K562 (cell line): ENCODE measurements around the gene KCND3. TPM values are rescaled to one million over a fixed set of nuclear protein-coding genes. Genes with fewer than 3 reads are reported as not detected.

ENCODE experiments used
- ATAC-seq: fragments of 200-7000 bp; cut with Tn5 transposase; 3 replicates; pipeline ENCODE4 v1.9.1; 2020; ENCODE audit warnings: moderate library complexity
- BruUV-seq: library from RNA; stranded (reverse); fragments of 400-500 nt; replicated peaks from 2 replicates; lab custom pipeline; 2021; lab: Mats Ljungman, UMichigan
- CTCF ChIA-PET: fragments of 300-600 bp; formaldehyde crosslinking; extraction: SDS; loops from one replicate; lab custom pipeline; 2021; ENCODE audit warnings: low intra/inter-chr PET ratio; lab: Yijun Ruan, JAX
- POLR2A ChIA-PET: fragments of 300-600, 350-650 bp; sonication (Branson Sonifier 250); formaldehyde crosslinking; extraction: SDS; loops from one replicate; lab custom pipeline; 2021; ENCODE audit warnings: antibody characterized with exemption, inconsistent platforms; lab: Yijun Ruan, JAX
- DNase-seq, 4 experiments: peaks; one replicate each; pipeline versions ENCODE4 v3.0.0 to v3.0.0-alpha.2; 2011 to 2018; ENCODE audit warnings: low spot score in 3 of 4, mixed read lengths in 3 of 4; ENCODE audit errors: extremely low read depth in 1 of 4
- FAIRE-seq: peaks from 2 replicates; lab custom pipeline; 2011; peaks lifted over from hg19 to GRCh38; lab: Jason Lieb, UNC
- H2AFZ ChIP-seq: 2 replicates; pipeline ENCODE4 v1.6.0; 2011; ENCODE audit warnings: low read depth, low read length, control low read depth, inconsistent platforms
- H3K27ac ChIP-seq: fragments of 200-600 bp; 3 replicates; pipeline ENCODE4 v1.8.0; 2011; ENCODE audit warnings: low read depth, mild to moderate bottlenecking, control low read depth, inconsistent platforms, low read length, moderate library complexity, mixed read lengths; ENCODE audit errors: extremely low read depth
- H3K27me3 ChIP-seq, 2 experiments: fragments of 300-600 bp in 1 of 2; 2 replicates in 1 of 2; 3 replicates in 1 of 2; pipeline versions ENCODE4 v1.6.0 to v1.8.0; 2011; ENCODE audit warnings: inconsistent platforms in 2 of 2, low read length in 2 of 2, mild to moderate bottlenecking in 1 of 2, mixed read lengths in 1 of 2, moderate library complexity in 1 of 2; ENCODE audit not compliant: control insufficient read depth in 2 of 2, insufficient read depth in 2 of 2
- H3K36me3 ChIP-seq: fragments of 300-600 bp; 3 replicates; pipeline ENCODE4 v1.8.0; 2011; ENCODE audit warnings: mild to moderate bottlenecking, low read length, inconsistent platforms; ENCODE audit not compliant: control insufficient read depth, insufficient read depth
- H3K4me1 ChIP-seq, 2 experiments: fragments of 200-600 bp in 1 of 2; replicated peaks in 1 of 2; 2 replicates in 1 of 2; 3 replicates in 1 of 2; pipeline versions ENCODE4 v1.5.1 to v1.8.0; 2011; ENCODE audit warnings: inconsistent platforms in 2 of 2, low read length in 2 of 2, mild to moderate bottlenecking in 1 of 2, mixed read lengths in 1 of 2, moderate library complexity in 1 of 2; ENCODE audit not compliant: control insufficient read depth in 2 of 2, insufficient read depth in 2 of 2
- H3K4me2 ChIP-seq: 2 replicates; pipeline ENCODE4 v1.6.1; 2011; ENCODE audit warnings: low read length, control low read depth, inconsistent platforms, mixed read lengths; ENCODE audit not compliant: insufficient read depth
- H3K4me3 ChIP-seq: fragments of 200-600 bp; sonication (generic), shearing (Covaris generic); 2 replicates; pipeline ENCODE4 v1.5.1; 2016; ENCODE audit warnings: control low read depth, inconsistent platforms
- H3K79me2 ChIP-seq: fragments of 200-600 bp; 3 replicates; pipeline ENCODE4 v1.8.0; 2011; ENCODE audit warnings: low read length, inconsistent platforms; ENCODE audit not compliant: control insufficient read depth, insufficient read depth
- H3K9ac ChIP-seq, 2 experiments: 2 replicates each; pipeline versions ENCODE4 v1.6.0 to v1.6.1; 2011; ENCODE audit warnings: low read depth in 2 of 2, low read length in 2 of 2, control low read depth in 1 of 2, inconsistent platforms in 1 of 2, mild to moderate bottlenecking in 1 of 2, mixed read lengths in 1 of 2; ENCODE audit not compliant: insufficient read depth in 1 of 2
- H3K9me1 ChIP-seq: one replicate; pipeline ENCODE4 v1.6.0; 2011; ENCODE audit warnings: inconsistent platforms, mild to moderate bottlenecking, low read length, moderate library complexity; ENCODE audit not compliant: control insufficient read depth, insufficient read depth
- H3K9me3 ChIP-seq: replicated peaks from 2 replicates; pipeline ENCODE4 v1.5.1; 2011; ENCODE audit warnings: low read depth, low read length, inconsistent platforms; ENCODE audit not compliant: control insufficient read depth, insufficient read depth
- H4K20me1 ChIP-seq: replicated peaks from 2 replicates; pipeline ENCODE4 v1.6.1; 2011; ENCODE audit warnings: low read length, inconsistent platforms, mixed read lengths; ENCODE audit not compliant: control insufficient read depth, insufficient read depth
- FOSL1 ChIP-seq: fragments of 200-800 bp; sonication (Bioruptor generic); conservative IDR thresholded peaks from 2 replicates; pipeline ENCODE4 v1.6.1; 2016; ENCODE audit warnings: missing genetic modification characterization, missing compliant biosample characterization
- KAT7 ChIP-seq: sonication (generic); formaldehyde crosslinking; IDR thresholded peaks from 2 replicates; pipeline ENCODE4 v1.8.0; 2022; ENCODE audit warnings: missing genetic modification reagents, mild to moderate bottlenecking, borderline replicate concordance
- RBM22 ChIP-seq: fragments of 200-400 bp; formaldehyde crosslinking; IDR thresholded peaks from 2 replicates; pipeline ENCODE4 v1.6.1; 2018; ENCODE audit warnings: low read length, low read depth; ENCODE audit not compliant: poor library complexity, severe bottlenecking
- ZNF311 ChIP-seq: fragments of 250-450 bp; sonication (Bioruptor Pico); IDR thresholded peaks from 2 replicates; pipeline ENCODE4 v1.4.0; 2020; ENCODE audit warnings: mild to moderate bottlenecking, moderate library complexity
- WGBS: fragments of 100-300 bp; shearing (Covaris generic); methylation state at CpG from one replicate; pipeline ENCODE4 v1.1.6; 2016; ENCODE audit warnings: low coverage, mixed read lengths; ENCODE audit not compliant: insufficient coverage; ENCODE audit errors: missing lambda C conversion rate; 5-methylcytosine and 5-hydroxymethylcytosine counted together
- in situ Hi-C: fragments of 300-500 bp; cut with MboI; formaldehyde crosslinking; loops from 4 replicates; pipeline ENCODE4 v1.15.0; 2018; ENCODE audit warnings: inconsistent platforms, mixed read lengths
- intact Hi-C: fragments of 100-400 bp; cut with micrococcal nuclease; formaldehyde crosslinking; loops from 2 replicates; pipeline ENCODE4 v1.14.2; 2022
- polyA plus RNA-seq, 8 experiments: library from polyadenylated mRNA; depleted of rRNA in 4 of 8; stranded (reverse) in 5 of 8; unstranded in 3 of 8; fragments of >200 nt; fragmentation: Nextera tagmentation in 2 of 8; fragmentation: Illumina TruSeq in 1 of 8; extraction: Ambion mirVana in 2 of 8; extraction: Trizol in 1 of 8; gene quantifications; 2 replicates each; pipeline versions ENCODE4 v1.2.1 to v1.2.3, GENCODE V29; 2011 to 2014; ENCODE audit warnings: inconsistent platforms in 1 of 8, missing spikeins in 1 of 8
- total RNA-seq, 7 experiments: library from RNA; depleted of rRNA in 6 of 7; stranded (reverse); fragments of >200 nt in 6 of 7; fragmentation: Illumina TruSeq in 2 of 7; extraction: Trizol in 2 of 7; gene quantifications; 2 replicates each; pipeline versions ENCODE4 v1.2.1 to v1.2.3, GENCODE V29; 2011 to 2021; ENCODE audit warnings: low replicate concordance in 1 of 7
- TF ChIP-seq, protein P1 (sequence below): fragments of 450-650 bp; IDR thresholded peaks from 2 replicates; pipeline ENCODE4 v1.6.1; 2018; ENCODE audit not compliant: partially characterized antibody

Gene KCND3
- total and polyA plus RNA-seq, 9 of the 15 experiments (the other 6 are each of a cell fraction or from before 2014, with no cell fraction given): not detected

DNA sequence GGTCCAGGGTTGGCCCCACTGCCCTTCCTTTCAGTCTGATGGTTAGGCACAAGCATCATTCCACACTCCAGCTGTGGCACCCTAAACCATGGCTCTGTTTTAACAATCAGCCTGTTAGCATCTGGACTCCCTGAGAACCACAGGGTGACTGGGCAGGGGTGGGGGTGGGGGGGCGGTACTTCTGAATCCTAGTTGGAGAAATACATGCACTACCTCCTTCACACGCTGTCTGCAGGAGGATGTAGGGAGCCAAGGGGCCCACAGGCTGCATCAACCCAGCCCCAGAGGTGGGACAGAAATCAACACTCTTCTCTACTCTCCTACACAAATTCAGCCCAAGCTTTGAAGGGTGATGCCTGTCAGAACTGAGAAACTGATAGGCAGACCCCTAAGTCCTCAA lies 209.9 kb downstream of the KCND3 start:
- no peaks in the 10 kb centered on the region for H3K4me1 ChIP-seq
- no peak for ATAC-seq
- no TSS peak for BruUV-seq
- H3K4me2 ChIP-seq: no peak overlapping the region
- no peaks in the 10 kb centered on the region for H3K79me2 ChIP-seq
- intact Hi-C loops: no loop called here
- H3K9me1 ChIP-seq: no peaks in the 10 kb centered on the region
- H3K9me3 ChIP-seq: no peaks in the 10 kb centered on the region
- no peaks in the 10 kb centered on the region for H3K36me3 ChIP-seq
- no peak overlapping the region for H2AFZ ChIP-seq
- in situ Hi-C loops: no loop called here
- 0% methylated on average over 2 of the region's 2 CpGs for WGBS
- FAIRE-seq: no peak
- no peak overlapping the region for H3K9ac ChIP-seq
- peaks cover 17 to 25% of the 10 kb centered on the region in 2 experiments; a peak in 4 of 5 replicates for H3K27me3 ChIP-seq
- no peak for TF ChIP-seq FOSL1
- no peak for TF ChIP-seq RBM22
- TF ChIP-seq KAT7 (CRISPR knock-in tag): no peak
- TF ChIP-seq, protein P1, sequence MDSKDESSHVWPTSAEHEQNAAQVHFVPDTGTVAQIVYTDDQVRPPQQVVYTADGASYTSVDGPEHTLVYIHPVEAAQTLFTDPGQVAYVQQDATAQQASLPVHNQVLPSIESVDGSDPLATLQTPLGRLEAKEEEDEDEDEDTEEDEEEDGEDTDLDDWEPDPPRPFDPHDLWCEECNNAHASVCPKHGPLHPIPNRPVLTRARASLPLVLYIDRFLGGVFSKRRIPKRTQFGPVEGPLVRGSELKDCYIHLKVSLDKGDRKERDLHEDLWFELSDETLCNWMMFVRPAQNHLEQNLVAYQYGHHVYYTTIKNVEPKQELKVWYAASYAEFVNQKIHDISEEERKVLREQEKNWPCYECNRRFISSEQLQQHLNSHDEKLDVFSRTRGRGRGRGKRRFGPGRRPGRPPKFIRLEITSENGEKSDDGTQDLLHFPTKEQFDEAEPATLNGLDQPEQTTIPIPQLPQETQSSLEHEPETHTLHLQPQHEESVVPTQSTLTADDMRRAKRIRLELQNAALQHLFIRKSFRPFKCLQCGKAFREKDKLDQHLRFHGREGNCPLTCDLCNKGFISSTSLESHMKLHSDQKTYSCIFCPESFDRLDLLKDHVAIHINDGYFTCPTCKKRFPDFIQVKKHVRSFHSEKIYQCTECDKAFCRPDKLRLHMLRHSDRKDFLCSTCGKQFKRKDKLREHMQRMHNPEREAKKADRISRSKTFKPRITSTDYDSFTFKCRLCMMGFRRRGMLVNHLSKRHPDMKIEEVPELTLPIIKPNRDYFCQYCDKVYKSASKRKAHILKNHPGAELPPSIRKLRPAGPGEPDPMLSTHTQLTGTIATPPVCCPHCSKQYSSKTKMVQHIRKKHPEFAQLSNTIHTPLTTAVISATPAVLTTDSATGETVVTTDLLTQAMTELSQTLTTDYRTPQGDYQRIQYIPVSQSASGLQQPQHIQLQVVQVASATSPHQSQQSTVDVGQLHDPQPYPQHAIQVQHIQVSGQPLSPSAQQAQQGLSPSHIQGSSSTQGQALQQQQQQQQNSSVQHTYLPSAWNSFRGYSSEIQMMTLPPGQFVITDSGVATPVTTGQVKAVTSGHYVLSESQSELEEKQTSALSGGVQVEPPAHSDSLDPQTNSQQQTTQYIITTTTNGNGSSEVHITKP: no peak
- TF ChIP-seq ZNF311 (CRISPR knock-in tag): no peak
- POLR2A ChIA-PET: no interaction called here
- no peak overlapping the region for H3K27ac ChIP-seq
- no peaks in the 10 kb centered on the region for H4K20me1 ChIP-seq
- H3K4me3 ChIP-seq: no peak overlapping the region
- no peak for DNase-seq
- CTCF ChIA-PET: no interaction called here
